ENCODE measurements around the gene GPRC5B. TPM values are rescaled to one million over a fixed set of nuclear protein-coding genes. Genes with fewer than 3 reads are reported as not detected.

Gene GPRC5B
- total RNA-seq, 1 donor from 2014 or later, result 39.3 TPM

DNA sequence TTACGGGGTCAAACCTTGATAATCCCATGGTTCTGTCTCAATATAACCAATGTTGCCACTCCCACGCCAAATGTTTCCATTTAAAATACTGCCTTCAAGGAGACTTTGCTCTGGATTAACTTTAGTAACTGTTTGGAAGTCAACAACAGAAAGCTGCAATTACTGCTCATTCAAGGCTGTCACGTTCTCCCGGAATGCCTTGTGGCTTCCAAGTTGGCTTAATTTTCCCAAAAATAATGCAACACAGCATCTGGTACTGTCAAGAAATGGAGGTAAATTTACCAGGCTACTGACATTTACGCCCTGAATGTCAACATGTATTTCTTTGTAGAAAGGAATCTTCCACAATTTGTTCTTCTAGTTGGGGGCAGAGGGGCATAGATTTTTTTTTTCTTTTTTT lies 38.2 kb downstream of the GPRC5B start:
- no peak for DNase-seq (ENCODE audit: low read depth in 2 of 2)

DNA sequence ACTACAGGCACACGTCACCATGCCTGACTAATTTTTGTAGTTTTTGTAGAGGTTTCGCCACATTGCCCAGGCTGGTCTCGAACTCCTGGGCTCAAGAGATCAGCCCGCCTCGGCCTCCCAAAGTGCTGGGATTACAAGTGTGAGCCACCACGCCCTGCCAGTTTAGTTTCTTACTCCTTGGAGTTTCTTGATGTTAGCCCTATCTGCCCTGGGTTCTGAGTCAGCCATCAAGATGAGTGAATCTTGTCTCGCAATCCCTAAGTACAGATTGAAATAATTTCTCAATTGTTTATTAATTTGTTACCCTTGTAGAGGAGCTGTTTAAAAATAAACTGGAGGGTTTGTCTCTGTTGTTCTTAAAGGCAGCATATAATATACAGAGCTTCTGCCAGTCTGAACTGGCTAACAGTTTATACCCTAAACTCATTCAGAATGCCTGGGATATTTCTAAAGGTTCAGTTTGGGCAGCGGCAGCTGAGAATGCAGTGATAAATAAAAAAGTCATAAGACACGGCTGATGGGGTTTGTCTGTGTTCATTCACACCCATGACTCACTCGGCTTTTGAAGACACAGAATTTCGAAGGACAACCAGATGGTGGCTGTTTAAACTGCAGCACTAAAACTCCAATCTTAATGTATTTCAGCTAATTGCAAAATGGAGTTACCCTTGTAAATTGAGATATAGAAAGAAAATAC lies 39.6 kb downstream of the GPRC5B start:
- no peak for DNase-seq (ENCODE audit: low read depth in 2 of 2)

DNA sequence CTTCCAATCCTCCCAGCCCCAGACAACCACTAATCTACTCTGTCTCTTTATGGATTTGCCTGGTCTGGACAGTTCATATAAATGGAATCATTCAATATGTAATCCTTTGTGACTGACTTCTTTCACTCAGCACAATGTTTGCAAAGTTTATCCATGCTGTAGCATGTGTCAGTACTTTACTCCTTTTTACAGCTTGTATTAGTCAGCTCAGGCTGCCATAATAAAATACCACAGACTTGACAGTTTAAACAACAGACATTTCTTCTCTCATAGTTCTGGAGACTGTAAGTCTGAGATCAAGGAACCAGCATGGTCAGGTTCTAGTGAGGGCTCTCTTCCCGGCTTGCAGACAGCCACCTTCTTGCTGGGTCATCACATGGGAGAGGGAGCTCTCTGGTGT lies 41.3 kb downstream of the GPRC5B start:
- no peak for DNase-seq (ENCODE audit: low read depth in 2 of 2)

DNA sequence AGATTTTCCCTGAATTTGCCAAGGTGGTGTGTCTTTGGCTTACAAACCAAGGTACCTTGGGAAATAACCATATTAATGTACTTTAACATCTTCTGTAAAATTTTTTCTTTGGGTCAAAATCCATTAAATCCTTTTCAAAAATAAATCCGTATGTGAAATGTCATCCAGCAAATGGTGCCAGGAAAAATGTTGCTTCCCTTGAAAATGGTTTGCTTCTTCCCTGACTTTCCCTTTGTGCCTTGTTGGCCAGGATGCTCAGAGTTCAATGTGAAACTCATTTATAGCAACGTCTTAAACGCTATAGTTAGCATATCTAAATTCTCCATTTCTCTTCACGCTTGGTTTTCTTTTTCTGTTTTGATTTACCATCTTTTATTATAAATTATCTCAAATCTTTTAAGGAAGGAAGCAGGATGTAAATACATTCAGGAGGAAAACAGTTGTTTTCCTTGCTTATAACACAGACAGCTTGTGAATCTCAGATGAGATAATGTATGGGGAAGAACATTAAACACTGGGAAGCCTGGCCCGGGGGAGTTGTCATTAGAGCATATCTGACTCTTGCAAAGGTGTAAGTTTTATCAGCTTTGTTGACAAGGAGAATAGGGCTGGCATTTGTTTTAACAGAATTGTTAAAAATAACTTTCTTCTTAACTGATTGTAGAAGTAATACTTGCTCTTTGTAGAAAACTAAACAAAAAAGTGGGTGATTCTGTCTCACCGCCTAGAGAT lies 42.1 kb downstream of the GPRC5B start:
- DNase-seq (ENCODE audit: low read depth in 2 of 2), result no peak

DNA sequence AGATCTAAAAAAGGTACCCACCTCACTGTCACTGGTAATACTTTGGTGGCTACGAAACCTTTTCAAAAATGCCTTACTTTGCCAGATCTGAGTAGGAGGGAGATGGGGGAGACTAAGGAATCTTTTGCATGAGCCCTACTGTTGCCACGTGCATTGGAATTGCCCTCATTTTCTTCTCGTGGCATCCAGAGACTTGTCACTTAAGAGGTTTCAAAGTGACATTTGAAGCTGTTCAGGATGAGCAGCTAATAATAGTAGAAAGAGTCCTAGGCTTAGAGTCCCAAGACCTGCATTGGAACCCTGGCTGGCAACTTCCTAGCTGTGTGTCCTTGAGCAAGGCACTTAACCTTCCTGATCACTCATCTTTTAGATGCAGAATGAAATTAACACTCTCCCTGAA lies 43.5 kb downstream of the GPRC5B start:
- DNase-seq (ENCODE audit: low read depth in 2 of 2), result no peak

DNA sequence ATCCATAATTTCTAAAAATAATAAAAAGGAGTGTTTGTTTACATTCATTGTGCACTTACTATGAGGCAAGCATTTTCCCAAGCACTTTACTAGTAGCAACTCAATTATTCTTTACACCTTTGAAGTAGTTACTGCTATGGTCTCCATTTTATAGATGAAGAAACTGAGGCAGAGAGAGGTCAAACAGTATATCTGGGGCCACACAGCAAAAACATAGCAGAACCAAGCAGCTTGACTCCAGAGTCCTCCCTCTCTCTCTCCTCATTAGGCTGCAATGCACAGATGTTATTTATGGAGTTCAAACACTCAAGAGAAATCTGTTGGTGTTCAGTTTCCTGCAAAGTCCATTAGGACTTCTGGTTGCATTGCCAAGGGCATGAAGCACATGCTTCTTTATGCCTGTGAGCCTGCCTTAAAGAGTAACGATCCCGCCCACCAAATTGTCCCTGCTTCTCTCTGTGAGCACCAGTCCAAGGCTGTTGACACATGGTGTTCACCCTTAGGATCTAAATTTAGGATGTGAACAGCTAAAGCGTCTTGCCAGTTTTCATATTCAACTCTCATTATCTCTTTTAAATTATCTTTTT lies 44.0 kb downstream of the GPRC5B start:
- DNase-seq (ENCODE audit: low read depth in 2 of 2), result no peak

DNA sequence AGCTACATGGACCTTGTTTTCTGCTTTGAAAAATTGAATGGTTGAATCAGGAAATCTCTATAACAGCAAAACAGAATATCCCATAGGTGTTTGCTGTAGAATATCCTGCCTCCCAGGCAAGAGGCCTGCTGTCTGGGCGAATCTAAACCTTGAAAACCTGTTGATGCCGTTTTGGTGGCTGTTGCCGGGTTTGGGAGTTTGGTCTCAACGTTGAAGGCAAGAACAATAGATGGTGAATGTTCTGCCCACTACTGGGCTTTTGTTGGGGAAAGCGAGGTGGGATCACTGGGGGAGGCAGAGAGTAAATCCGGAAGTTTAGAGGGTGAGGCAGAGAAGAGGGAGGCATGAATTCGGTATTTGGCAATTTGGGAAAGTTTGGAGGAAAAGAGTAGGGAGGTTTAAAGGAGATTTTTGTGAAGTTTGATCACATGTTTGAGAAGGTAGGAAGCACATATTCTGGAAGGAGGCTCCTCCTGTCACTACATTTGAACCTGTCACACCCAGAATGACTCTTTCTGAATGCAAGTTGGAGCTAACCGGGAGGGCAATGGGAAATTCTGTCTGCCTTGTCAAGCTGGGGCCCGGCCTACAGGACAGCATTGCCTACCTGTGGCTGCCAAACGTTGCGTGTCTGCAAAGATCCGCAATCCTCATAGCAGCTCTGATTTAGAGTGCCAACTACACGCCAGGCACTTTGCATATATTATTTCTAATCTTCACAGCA lies 46.5 kb downstream of the GPRC5B start:
- no peak for DNase-seq (ENCODE audit: low read depth in 2 of 2)

- DNase-seq (ENCODE audit: low read depth in 2 of 2), result no peak
These were observed 47.2 kb downstream of the GPRC5B start for GRCh38 chr16:19837331-19837980.

DNA sequence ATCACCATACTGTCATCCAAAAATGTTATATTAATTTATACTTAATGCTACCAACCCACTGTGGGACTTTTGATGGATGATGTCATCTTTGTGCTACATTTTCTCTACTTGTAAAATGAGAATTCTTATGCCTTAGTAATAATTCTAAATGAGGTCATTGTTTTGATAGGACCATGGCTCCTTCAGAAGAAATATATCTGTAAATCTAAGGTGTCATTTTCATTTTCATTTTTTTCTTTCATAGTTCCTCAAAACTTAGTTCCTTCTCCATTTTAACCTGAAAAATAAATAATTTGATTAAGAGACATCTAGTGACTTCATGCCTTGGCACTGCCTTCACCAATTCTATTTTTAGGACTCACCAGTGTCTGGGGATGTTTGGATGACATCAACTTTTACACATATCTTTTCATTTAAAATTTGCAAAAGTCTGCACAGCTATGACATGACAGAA lies 48.7 kb downstream of the GPRC5B start:
- no peak for DNase-seq (ENCODE audit: low read depth in 2 of 2)

- DNase-seq (ENCODE audit: low read depth in 2 of 2), result no peak
These were observed 49.5 kb downstream of the GPRC5B start for GRCh38 chr16:19835196-19835595.

- no peak for DNase-seq (ENCODE audit: low read depth in 2 of 2)
These were observed 51.1 kb downstream of the GPRC5B start for GRCh38 chr16:19833581-19833980.

- no peak for DNase-seq (ENCODE audit: low read depth in 2 of 2)
These were observed 51.5 kb downstream of the GPRC5B start for GRCh38 chr16:19833176-19833575.

DNA sequence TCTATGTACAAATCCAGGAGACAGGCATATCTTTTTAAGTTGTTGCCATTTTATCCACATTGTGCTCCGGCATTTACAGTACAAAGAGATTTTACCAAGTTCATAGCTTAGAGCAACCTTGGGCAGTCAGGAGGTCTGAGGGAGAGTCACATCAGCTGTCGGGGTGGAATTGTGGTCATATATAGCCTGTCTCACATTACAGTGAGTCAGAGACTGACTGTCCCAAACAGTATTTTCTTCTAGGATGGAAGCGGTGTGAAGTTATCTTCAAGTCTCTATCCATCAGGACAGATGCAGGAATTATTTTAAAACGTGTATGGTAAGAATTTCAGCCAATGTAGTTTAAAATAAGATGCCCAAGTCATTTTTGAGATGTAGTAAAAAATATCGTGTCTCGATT lies 53.0 kb downstream of the GPRC5B start:
- peak in 1 of 2 donors; percentile 73 for DNase-seq (ENCODE audit: low read depth in 2 of 2)

GRCh38 chr16:19830902-19831560 lies 53.6 kb downstream of the GPRC5B start:
- peak in 1 of 2 donors; percentile 80 for DNase-seq (ENCODE audit: low read depth in 2 of 2)

DNA sequence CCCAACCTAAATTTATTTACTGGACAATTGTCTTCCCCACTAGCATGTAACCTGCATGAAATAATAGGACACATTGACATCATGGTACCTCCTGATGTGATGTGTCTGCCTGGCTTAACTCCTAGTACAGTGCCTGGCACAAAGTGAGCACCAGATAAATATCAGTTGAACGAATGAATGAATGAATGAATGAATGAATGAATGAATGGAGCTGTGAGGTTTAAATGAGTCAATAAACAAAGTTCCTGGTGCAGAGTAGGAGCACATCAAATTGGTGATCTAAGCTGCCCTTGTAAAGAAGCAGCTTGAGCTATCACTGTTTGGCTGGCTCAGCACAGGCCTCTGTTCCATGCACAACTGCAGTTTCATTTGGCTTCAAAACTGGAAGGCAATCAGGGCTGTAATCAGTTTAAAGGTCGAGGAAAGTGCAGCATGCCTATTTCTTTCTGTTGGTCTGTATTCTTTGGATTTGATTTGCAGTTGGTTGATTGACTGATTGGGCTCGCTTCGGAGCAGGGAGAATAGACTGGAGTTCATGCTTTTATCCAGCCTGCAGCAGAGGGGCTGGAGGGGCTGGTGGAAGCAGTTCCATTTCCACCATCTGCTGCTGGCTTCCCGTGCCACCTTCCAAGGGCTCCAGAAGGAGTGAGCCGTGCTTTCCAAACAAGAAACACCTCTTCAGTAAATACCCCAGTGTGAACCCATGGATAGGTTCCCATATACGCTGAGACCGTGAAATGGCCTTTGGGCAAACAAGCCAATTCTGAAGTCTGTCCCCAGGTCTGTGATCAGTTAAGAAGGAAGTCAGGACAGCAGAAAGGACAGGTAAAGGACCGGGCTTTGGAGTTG lies 54.6 kb downstream of the GPRC5B start:
- no peak for DNase-seq (ENCODE audit: low read depth in 2 of 2)

GRCh38 chr16:19824216-19824615 lies 60.4 kb downstream of the GPRC5B start:
- no peak for DNase-seq (ENCODE audit: low read depth in 2 of 2)

- no peak for DNase-seq (ENCODE audit: low read depth in 2 of 2)
These were observed 61.3 kb downstream of the GPRC5B start for GRCh38 chr16:19823322-19823721.

GRCh38 chr16:19822533-19822932 lies 62.1 kb downstream of the GPRC5B start:
- no peak for DNase-seq (ENCODE audit: low read depth in 2 of 2)

- no peak for DNase-seq (ENCODE audit: low read depth in 2 of 2)
These were observed 66.8 kb downstream of the GPRC5B start for GRCh38 chr16:19817875-19818274.

- DNase-seq (ENCODE audit: low read depth in 2 of 2), result no peak
These were observed 67.5 kb downstream of the GPRC5B start for GRCh38 chr16:19817122-19817521.
